ENCODE data around the gene SERINC5. TPM values are rescaled to one million over a fixed set of nuclear protein-coding genes. Genes with fewer than 3 reads are reported as not detected.
A peak's percentile ranks its signal among the peaks of the same experiment; 100 is the strongest.

The SERINC5 gene
- total and polyA plus RNA-seq, 12 donors = 2.3 to 21.9 (median 14.8) TPM

DNA sequence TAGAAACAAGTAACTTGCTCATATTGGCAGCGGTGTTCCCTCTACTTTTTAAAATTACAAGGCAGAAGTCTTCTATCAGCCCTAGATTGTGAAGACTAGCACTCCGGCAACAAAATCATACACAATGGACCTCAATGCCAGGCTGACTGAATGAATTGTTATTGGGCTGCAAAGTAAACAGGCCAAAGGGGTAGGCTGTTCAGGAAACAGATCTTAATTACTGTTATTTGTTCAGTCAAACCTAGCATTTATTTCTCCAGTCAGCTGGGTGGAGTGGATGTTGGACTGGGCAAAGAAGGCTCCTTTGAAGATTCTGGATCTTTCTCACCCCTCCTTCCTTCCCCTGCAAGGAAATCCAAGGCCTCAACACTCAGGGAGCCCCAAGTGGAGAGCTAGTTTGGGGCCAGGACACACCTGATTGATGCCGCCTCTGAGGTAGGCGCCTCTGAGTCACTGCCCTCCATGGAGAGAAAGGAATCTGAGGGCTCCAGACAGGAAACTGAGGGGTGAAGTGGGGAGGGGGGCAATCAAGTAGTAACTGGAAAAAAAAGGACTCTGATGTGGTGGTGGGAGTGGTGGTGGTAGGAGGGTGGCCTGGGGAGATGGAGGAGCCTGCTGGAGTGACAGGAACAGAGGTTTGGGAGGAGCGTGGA, 35.5 kb downstream of the SERINC5 start:
- no peaks in the 10 kb centered on the region for H3K36me3 ChIP-seq
- H3K9me3 ChIP-seq = no peaks in the 10 kb centered on the region
- intact Hi-C loops (cut with DNase I) = no loop called here
- ATAC-seq (no peak), DNase-seq (no peak)
- H3K27me3 ChIP-seq = no peaks in the 10 kb centered on the region
- peaks cover 2 to 52% (median 33%) of the 10 kb centered on the region in 9 donors for H3K4me1 ChIP-seq
- WGBS, 2 donors = 96 to 98% methylated on average over 5 of the region's 5 CpGs
- TF ChIP-seq, protein P1, sequence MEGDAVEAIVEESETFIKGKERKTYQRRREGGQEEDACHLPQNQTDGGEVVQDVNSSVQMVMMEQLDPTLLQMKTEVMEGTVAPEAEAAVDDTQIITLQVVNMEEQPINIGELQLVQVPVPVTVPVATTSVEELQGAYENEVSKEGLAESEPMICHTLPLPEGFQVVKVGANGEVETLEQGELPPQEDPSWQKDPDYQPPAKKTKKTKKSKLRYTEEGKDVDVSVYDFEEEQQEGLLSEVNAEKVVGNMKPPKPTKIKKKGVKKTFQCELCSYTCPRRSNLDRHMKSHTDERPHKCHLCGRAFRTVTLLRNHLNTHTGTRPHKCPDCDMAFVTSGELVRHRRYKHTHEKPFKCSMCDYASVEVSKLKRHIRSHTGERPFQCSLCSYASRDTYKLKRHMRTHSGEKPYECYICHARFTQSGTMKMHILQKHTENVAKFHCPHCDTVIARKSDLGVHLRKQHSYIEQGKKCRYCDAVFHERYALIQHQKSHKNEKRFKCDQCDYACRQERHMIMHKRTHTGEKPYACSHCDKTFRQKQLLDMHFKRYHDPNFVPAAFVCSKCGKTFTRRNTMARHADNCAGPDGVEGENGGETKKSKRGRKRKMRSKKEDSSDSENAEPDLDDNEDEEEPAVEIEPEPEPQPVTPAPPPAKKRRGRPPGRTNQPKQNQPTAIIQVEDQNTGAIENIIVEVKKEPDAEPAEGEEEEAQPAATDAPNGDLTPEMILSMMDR (IDR thresholded peaks at IDR 0.05) = no peak
- no peak overlapping the region for H3K27ac ChIP-seq
- H3K4me3 ChIP-seq = no peak overlapping the region

DNA sequence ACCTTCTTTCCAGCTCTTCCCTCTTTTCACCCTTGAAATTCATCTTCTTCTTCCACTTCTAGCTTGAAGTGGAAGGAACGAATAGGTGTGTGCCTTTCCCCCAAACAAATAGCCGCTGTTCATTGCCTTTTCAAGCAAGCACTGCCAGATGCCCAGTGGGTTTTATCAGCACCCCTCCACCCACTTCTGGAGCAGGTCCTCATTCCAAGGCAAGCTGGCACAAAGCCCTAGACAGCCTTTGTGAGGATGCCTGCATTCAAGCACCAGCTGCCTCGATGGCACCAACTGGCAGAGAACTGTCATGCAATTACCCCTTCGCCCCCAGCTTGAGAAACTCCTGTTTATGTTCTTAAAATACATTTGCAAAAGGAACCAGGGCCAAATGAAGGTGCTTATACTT, 36.5 kb downstream of the SERINC5 start:
- TF ChIP-seq, protein P1 (IDR thresholded peaks at IDR 0.05) = no peak
- ATAC-seq = peak in 1 of 8 donors; percentile 30
- Histone ChIP-seq H3K4me1 (peaks cover 2 to 56% (median 33%) of the 10 kb centered on the region in 9 donors), H3K36me3 (no peaks in the 10 kb centered on the region), H3K27ac (peak overlapping the region in 5 of 10 donors; percentile 5 to 84 (median 50)), H3K4me3 (no peak overlapping the region), H3K27me3 (no peaks in the 10 kb centered on the region), H3K9me3 (no peaks in the 10 kb centered on the region)
- 61 to 62% methylated on average over 4 of the region's 4 CpGs for WGBS, 2 donors
- DNase-seq = peak in 1 of 2 donors; percentile 14
- intact Hi-C loops (cut with DNase I) = loop anchor here in 2 of 10 donors (5.0 kb wide), 2 partner anchors 33 to 193 kb away; no protein-coding TSS in a partner anchor

DNA sequence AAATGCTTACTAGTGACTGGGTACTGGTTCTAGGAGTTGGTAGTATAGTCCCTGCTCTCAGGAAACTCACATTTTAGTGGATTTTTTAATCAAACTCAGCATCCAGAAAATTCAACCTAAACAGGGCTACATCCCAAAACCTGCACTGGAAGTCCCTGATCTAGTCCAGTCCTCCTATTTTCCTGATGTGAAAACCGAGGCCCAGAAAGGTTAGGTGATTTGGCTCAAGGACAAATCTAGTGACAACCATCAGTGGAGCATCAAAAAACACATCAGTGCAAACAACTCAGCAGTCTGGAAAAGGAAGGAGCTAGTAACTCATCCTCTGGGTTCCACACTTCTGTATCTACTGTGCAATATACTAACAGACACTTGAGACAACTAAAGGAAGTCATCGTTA, 38.2 kb downstream of the SERINC5 start:
- H3K27ac ChIP-seq = peak overlapping the region in 8 of 10 donors; percentile 14 to 87 (median 76)
- 61 to 66% methylated on average over 2 of the region's 2 CpGs for WGBS, 2 donors
- intact Hi-C loops (cut with DNase I) = loop anchor here in 2 of 10 donors (5.0 kb wide), 2 partner anchors 35 to 195 kb away; no protein-coding TSS in a partner anchor
- H3K4me3 ChIP-seq = no peak overlapping the region
- TF ChIP-seq, protein P1 (IDR thresholded peaks at IDR 0.05) = no peak
- H3K9me3 ChIP-seq = no peaks in the 10 kb centered on the region
- ATAC-seq (peak in 1 of 8 donors; percentile 4), DNase-seq (no peak)
- H3K36me3 ChIP-seq = no peaks in the 10 kb centered on the region
- no peaks in the 10 kb centered on the region for H3K27me3 ChIP-seq
- H3K4me1 ChIP-seq = peaks cover 2 to 57% (median 41%) of the 10 kb centered on the region in 9 donors

- TF ChIP-seq, protein P1 (IDR thresholded peaks at IDR 0.05) = no peak
- DNase-seq = peak; percentile 68 to 84
- 47 to 53% methylated on average over 12 of the region's 12 CpGs for WGBS, 2 donors
- peak; percentile 81 to 97 (median 93) for ATAC-seq
- H3K27ac ChIP-seq = peak overlapping the region in 9 of 10 donors; percentile 14 to 87 (median 70)
- H3K4me3 ChIP-seq = peak overlapping the region in 3 of 10 donors; percentile 0 to 31 (median 29)
- H3K9me3 ChIP-seq = no peaks in the 10 kb centered on the region
- no peaks in the 10 kb centered on the region for H3K27me3 ChIP-seq
- intact Hi-C loops (cut with DNase I) = loop anchor here in 2 of 10 donors (5.0 kb wide), 2 partner anchors 35 to 195 kb away; no protein-coding TSS in a partner anchor
- H3K4me1 ChIP-seq = peaks cover 2 to 64% (median 48%) of the 10 kb centered on the region in 9 donors
- H3K36me3 ChIP-seq = no peaks in the 10 kb centered on the region
Observed at GRCh38 chr5:80216753-80217596, 38.9 kb downstream of the SERINC5 start.
